ENCODE results near the gene NEK6.

NEK6 gene

DNA sequence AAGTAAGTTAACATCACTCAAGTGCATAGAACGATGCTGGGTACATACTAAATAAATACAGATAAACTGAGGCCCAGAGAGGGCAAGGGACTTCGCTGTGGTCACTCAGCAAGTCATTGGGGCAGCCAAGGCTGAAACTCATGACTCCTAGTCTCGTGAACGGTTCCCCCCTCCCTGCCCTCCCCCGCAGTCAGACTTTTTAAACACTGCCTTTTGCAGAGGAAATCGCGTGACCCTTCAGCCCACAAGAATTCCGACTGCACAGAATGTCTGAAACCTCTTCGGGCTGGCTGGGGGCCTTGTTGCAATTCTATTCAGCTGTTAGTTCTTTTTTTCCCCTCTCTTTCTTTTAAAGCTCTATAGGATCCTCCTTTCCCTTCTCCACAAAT is 28.1 kb downstream of the NEK6 start:
- TF ChIP-seq, protein P1, sequence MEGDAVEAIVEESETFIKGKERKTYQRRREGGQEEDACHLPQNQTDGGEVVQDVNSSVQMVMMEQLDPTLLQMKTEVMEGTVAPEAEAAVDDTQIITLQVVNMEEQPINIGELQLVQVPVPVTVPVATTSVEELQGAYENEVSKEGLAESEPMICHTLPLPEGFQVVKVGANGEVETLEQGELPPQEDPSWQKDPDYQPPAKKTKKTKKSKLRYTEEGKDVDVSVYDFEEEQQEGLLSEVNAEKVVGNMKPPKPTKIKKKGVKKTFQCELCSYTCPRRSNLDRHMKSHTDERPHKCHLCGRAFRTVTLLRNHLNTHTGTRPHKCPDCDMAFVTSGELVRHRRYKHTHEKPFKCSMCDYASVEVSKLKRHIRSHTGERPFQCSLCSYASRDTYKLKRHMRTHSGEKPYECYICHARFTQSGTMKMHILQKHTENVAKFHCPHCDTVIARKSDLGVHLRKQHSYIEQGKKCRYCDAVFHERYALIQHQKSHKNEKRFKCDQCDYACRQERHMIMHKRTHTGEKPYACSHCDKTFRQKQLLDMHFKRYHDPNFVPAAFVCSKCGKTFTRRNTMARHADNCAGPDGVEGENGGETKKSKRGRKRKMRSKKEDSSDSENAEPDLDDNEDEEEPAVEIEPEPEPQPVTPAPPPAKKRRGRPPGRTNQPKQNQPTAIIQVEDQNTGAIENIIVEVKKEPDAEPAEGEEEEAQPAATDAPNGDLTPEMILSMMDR (IDR thresholded peaks at IDR 0.05): no peak
- Histone ChIP-seq H3K36me3 (peaks cover 30% of the 10 kb centered on the region), H3K27me3 (no peaks in the 10 kb centered on the region), H3K4me1 (ENCODE audit: control insufficient read depth in 1 of 2, insufficient read depth in 1 of 2, low read depth in 1 of 2, low read length in 1 of 2) (peaks cover 61 to 62% of the 10 kb centered on the region in 2 experiments), H3K9me3 (no peaks in the 10 kb centered on the region), H3K4me3 (ENCODE audit: low read depth in 1 of 2, low read length in 1 of 2) (no peak overlapping the region), H3K27ac (peak overlapping the region; percentile 73)

GRCh38 chr9:124286292-124286931 is 28.7 kb downstream of the NEK6 start:
- H3K36me3 ChIP-seq: peaks cover 30% of the 10 kb centered on the region
- no peaks in the 10 kb centered on the region for H3K27me3 ChIP-seq
- no peaks in the 10 kb centered on the region for H3K9me3 ChIP-seq
- peak overlapping the region in 1 of 2 experiments; percentile 16 for H3K4me3 ChIP-seq (ENCODE audit: low read depth in 1 of 2, low read length in 1 of 2)
- peak overlapping the region; percentile 73 for H3K27ac ChIP-seq
- TF ChIP-seq, protein P1 (IDR thresholded peaks at IDR 0.05): no peak
- H3K4me1 ChIP-seq (ENCODE audit: control insufficient read depth in 1 of 2, insufficient read depth in 1 of 2, low read depth in 1 of 2, low read length in 1 of 2): peaks cover 62 to 63% of the 10 kb centered on the region in 2 experiments

DNA sequence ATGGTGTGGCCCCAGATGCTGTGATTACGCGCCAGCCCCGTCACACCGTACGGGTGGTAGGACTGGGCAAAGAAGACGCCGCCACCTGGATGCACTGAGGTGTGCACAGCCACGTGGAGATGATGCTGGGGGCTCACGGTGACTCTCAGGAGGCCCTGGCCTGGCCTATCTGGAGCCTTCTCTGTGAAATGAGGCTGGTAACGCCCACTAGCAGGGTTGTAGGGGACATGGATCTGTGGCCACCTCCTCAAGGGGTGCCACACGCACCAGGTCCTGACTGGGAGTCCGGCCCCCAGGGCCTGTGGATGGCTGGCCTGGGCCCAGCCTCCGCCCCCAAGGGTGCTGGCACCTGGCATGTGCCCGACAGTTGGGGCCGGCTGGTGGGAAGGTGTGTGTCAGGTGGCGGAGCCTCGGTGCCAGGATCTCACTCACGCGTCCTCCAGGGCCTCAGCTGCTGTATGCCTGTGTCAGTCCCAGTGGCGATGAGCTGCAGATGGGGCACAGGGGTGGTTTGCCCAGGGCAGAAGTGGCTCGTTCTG is 32.4 kb downstream of the NEK6 start:
- TF ChIP-seq, protein P1 (IDR thresholded peaks at IDR 0.05): no peak
- peak overlapping the region in 1 of 2 experiments; percentile 5 for H3K4me3 ChIP-seq (ENCODE audit: low read depth in 1 of 2, low read length in 1 of 2)
- H3K36me3 ChIP-seq: peaks cover 60% of the 10 kb centered on the region
- H3K9me3 ChIP-seq: no peaks in the 10 kb centered on the region
- H3K4me1 ChIP-seq (ENCODE audit: control insufficient read depth in 1 of 2, insufficient read depth in 1 of 2, low read depth in 1 of 2, low read length in 1 of 2): peaks cover 52 to 74% of the 10 kb centered on the region in 2 experiments
- peak overlapping the region; percentile 60 for H3K27ac ChIP-seq
- no peaks in the 10 kb centered on the region for H3K27me3 ChIP-seq

- peaks cover 44 to 69% of the 10 kb centered on the region in 2 experiments for H3K4me1 ChIP-seq (ENCODE audit: control insufficient read depth in 1 of 2, insufficient read depth in 1 of 2, low read depth in 1 of 2, low read length in 1 of 2)
- peak overlapping the region; percentile 60 for H3K27ac ChIP-seq
- no peaks in the 10 kb centered on the region for H3K27me3 ChIP-seq
These were observed 33.2 kb downstream of the NEK6 start for GRCh38 chr9:124290743-124291554.

GRCh38 chr9:124291801-124292396 is 34.1 kb downstream of the NEK6 start:
- Histone ChIP-seq H3K4me1 (ENCODE audit: control insufficient read depth in 1 of 2, insufficient read depth in 1 of 2, low read depth in 1 of 2, low read length in 1 of 2) (peaks cover 35 to 60% of the 10 kb centered on the region in 2 experiments), H3K9me3 (no peaks in the 10 kb centered on the region), H3K36me3 (peaks cover 64% of the 10 kb centered on the region), H3K4me3 (ENCODE audit: low read depth in 1 of 2, low read length in 1 of 2) (peak overlapping the region; percentile 3 to 12), H3K27ac (peak overlapping the region; percentile 60), H3K27me3 (no peaks in the 10 kb centered on the region)
- TF ChIP-seq, protein P1 (IDR thresholded peaks at IDR 0.05): no peak

More at GRCh38 chr9:124290743-124291554, 33.2 kb downstream of the NEK6 start:
- TF ChIP-seq, protein P1 (IDR thresholded peaks at IDR 0.05): no peak
- Histone ChIP-seq H3K4me3 (ENCODE audit: low read depth in 1 of 2, low read length in 1 of 2) (peak overlapping the region in 1 of 2 experiments; percentile 5), H3K36me3 (peaks cover 61% of the 10 kb centered on the region), H3K9me3 (no peaks in the 10 kb centered on the region)

Data from neutrophil (primary cell).